Measurements from ENCODE around the gene RAB11B.
"Not testable (repeated sequence)": the region's sequence is repeated elsewhere in the genome, so short reads cannot be mapped to it uniquely, and the experiment has no call there.

RAB11B gene

GRCh38 chr19:8389891-8390616, at the start of gene RAB11B:
Gene RAB11B, plus strand, starts transcription at chr19:8390360. Its CDS starts 57 bp downstream, at chr19:8390417.
- DNase-seq: peak; percentile 99

- DNase-seq: not testable (repeated sequence)
These were observed 48.7 kb upstream of the RAB11B start for GRCh38 chr19:8341504-8341903.

GRCh38 chr19:8342316-8342683, 47.9 kb upstream of the RAB11B start:
- no peak for DNase-seq

- peak; percentile 67 for DNase-seq
These were observed 47.3 kb upstream of the RAB11B start, which contains the start of gene KANK3 for GRCh38 chr19:8342684-8343482. Gene KANK3, minus strand, starts transcription at chr19:8343262. Its CDS starts 5,434 bp downstream, at chr19:8337828.

GRCh38 chr19:8343483-8343844, 46.7 kb upstream of the RAB11B start:
- no peak for DNase-seq

- DNase-seq: not testable (repeated sequence)
These were observed 40.4 kb upstream of the RAB11B start for GRCh38 chr19:8349629-8350372.

GRCh38 chr19:8352134-8352827, 37.9 kb upstream of the RAB11B start:
- no peak for DNase-seq

GRCh38 chr19:8352845-8353244, 37.3 kb upstream of the RAB11B start:
- DNase-seq: not testable (repeated sequence)

- DNase-seq: no peak
These were observed 34.3 kb upstream of the RAB11B start for GRCh38 chr19:8355631-8356402.

- DNase-seq: no peak
These were observed 33.1 kb upstream of the RAB11B start for GRCh38 chr19:8357007-8357521.

GRCh38 chr19:8358948-8359347, 31.2 kb upstream of the RAB11B start:
- no peak for DNase-seq

GRCh38 chr19:8360196-8360595, 30.0 kb upstream of the RAB11B start:
- DNase-seq: no peak

GRCh38 chr19:8361921-8362793, 28.0 kb upstream of the RAB11B start:
- DNase-seq: peak; percentile 83

GRCh38 chr19:8363803-8364771, 26.1 kb upstream of the RAB11B start, which contains the start of gene ANGPTL4:
Gene ANGPTL4, plus strand, starts transcription at chr19:8364155. Its CDS starts 167 bp downstream, at chr19:8364322.
- DNase-seq: no peak

- DNase-seq: no peak
These were observed 24.0 kb upstream of the RAB11B start for GRCh38 chr19:8366121-8366581.

- DNase-seq: no peak
These were observed 23.2 kb upstream of the RAB11B start for GRCh38 chr19:8366961-8367326.

- peak; percentile 83 for DNase-seq
These were observed 22.7 kb upstream of the RAB11B start for GRCh38 chr19:8367327-8368001.

GRCh38 chr19:8370176-8371010, 19.8 kb upstream of the RAB11B start:
- DNase-seq: no peak

All from DMS 273 treated with DMSO at 0.1 percent for 48 hours (cell line).